Right ventricle myocardium superior (tissue), 1 donor: Measurements from ENCODE around the gene TEFM. TPM values are rescaled to one million over a fixed set of nuclear protein-coding genes. Genes with fewer than 3 reads are reported as not detected.
A peak's percentile ranks its signal among the peaks of the same experiment; 100 is the strongest.
"Not testable (repeated sequence)": the region's sequence is repeated elsewhere in the genome, so short reads cannot be mapped to it uniquely, and the experiment has no call there.

Experiments used
- ATAC-seq: fragments of 200-7000 bp; cut with Tn5 transposase; one replicate; pipeline ENCODE4 v1.9.1; 2020; ENCODE audit warnings: mild to moderate bottlenecking; ENCODE audit not compliant: poor library complexity
- DNase-seq: peaks from one replicate; pipeline ENCODE4 v3.0.0-alpha.2; 2020
- intact Hi-C: fragments of 100-400 bp; cut with DNase I; formaldehyde crosslinking; loops from one replicate; pipeline ENCODE4 v1.11.2; 2022
- long read RNA-seq: library from polyadenylated mRNA; unstranded; transcript quantifications from one replicate; pipeline ENCODE4 v2.0.0, GENCODE V29; 2021
- total RNA-seq: library from RNA; stranded (reverse); fragmentation: NEBNext Ultra II Directional; extraction: Animal tissue kit (Norgen Biotek cat#: 25700); gene quantifications from one replicate; pipeline ENCODE4 v1.2.1, GENCODE V29; 2021
- donor health status: DM: no; HTN: yes; CAD: no; lungs with severe emphysema.

TEFM gene
- total RNA-seq: 10.2 TPM
- long read RNA-seq, transcript TEFM-205 (4 exons, 1,891 nt): major isoform, 10 of 10 reads
- long read RNA-seq, partial matches to known transcripts: 0 of 10 reads
- long read RNA-seq, other reads (novel, unspliced or antisense): 0 of 10 reads

GRCh38 chr17:30906101-30906911 lies at the start of gene TEFM:
TSS of gene TEFM (minus strand) at chr17:30906238. CDS start at chr17:30906198, 40 bp downstream.
- ATAC-seq (peak; percentile 100), DNase-seq (peak; percentile 93)
- intact Hi-C loops: no loop called here

GRCh38 chr17:30954046-30954830 lies 48.2 kb upstream of the TEFM start:
- DNase-seq (no peak), ATAC-seq (peak; percentile 40)
- intact Hi-C loops: no loop called here

- DNase-seq (peak; percentile 62), ATAC-seq (peak; percentile 45)
- intact Hi-C loops: no loop called here
These were observed 46.8 kb upstream of the TEFM start for GRCh38 chr17:30952638-30953393.

GRCh38 chr17:30950669-30951399 lies 44.8 kb upstream of the TEFM start:
- DNase-seq (peak; percentile 81), ATAC-seq (peak; percentile 84)
- intact Hi-C loops: no loop called here

GRCh38 chr17:30950189-30950588 lies 44.2 kb upstream of the TEFM start:
- ATAC-seq: no peak
- no peak for DNase-seq
- intact Hi-C loops: no loop called here

- no peak for ATAC-seq
- no peak for DNase-seq
- intact Hi-C loops: no loop called here
These were observed 41.8 kb upstream of the TEFM start for GRCh38 chr17:30947796-30948195.

- intact Hi-C loops: no loop called here
- DNase-seq: no peak
- no peak for ATAC-seq
These were observed 36.5 kb upstream of the TEFM start for GRCh38 chr17:30942308-30943079.

GRCh38 chr17:30939051-30939689 lies 33.1 kb upstream of the TEFM start:
- DNase-seq (no peak), ATAC-seq (peak; percentile 69)
- intact Hi-C loops: no loop called here

GRCh38 chr17:30933966-30934365 lies 27.9 kb upstream of the TEFM start:
- no peak for ATAC-seq
- intact Hi-C loops: no loop called here
- no peak for DNase-seq

GRCh38 chr17:30931582-30931981 lies 25.5 kb upstream of the TEFM start:
- ATAC-seq, intact Hi-C loops, DNase-seq: not testable (repeated sequence)

- intact Hi-C loops: no loop called here
- DNase-seq (no peak), ATAC-seq (no peak)
These were observed 24.5 kb upstream of the TEFM start for GRCh38 chr17:30930495-30930894.

GRCh38 chr17:30929861-30930260 lies 23.8 kb upstream of the TEFM start:
- intact Hi-C loops, DNase-seq, ATAC-seq: not testable (repeated sequence)

- intact Hi-C loops: no loop called here
- DNase-seq: no peak
- no peak for ATAC-seq
These were observed 23.1 kb upstream of the TEFM start for GRCh38 chr17:30929081-30929633.

GRCh38 chr17:30928584-30928983 lies 22.5 kb upstream of the TEFM start:
- ATAC-seq (no peak), DNase-seq (no peak)
- intact Hi-C loops: no loop called here

- ATAC-seq (no peak), DNase-seq (no peak)
- intact Hi-C loops: no loop called here
These were observed 21.7 kb upstream of the TEFM start for GRCh38 chr17:30927756-30928155.

- ATAC-seq (no peak), DNase-seq (no peak)
- intact Hi-C loops: no loop called here
These were observed 20.5 kb upstream of the TEFM start for GRCh38 chr17:30926516-30926915.

- DNase-seq (no peak), ATAC-seq (no peak)
- intact Hi-C loops: no loop called here
These were observed 18.3 kb upstream of the TEFM start for GRCh38 chr17:30924341-30924740.
